ENCODE results near the gene FIBCD1. TPM values are rescaled to one million over a fixed set of nuclear protein-coding genes. Genes with fewer than 3 reads are reported as not detected.

FIBCD1 gene
- total and polyA plus RNA-seq, 2 experiments from 2014 or later = 4.4 to 5.6 TPM

GRCh38 chr9:130888146-130888885, 50.7 kb downstream of the FIBCD1 start:
- ATAC-seq (no peak), DNase-seq (ENCODE audit: low spot score) (no peak)
- Mint-ChIP-seq H3K4me3 (no peak overlapping the region), H3K4me1 (peaks cover 7% of the 10 kb centered on the region; the same call in 1 of the 3 replicates), H3K27ac (no peak overlapping the region), H3K9me3 (no peaks in the 10 kb centered on the region), H3K27me3 (ENCODE audit: insufficient read depth, low read depth, poor library complexity) (peaks cover 9% of the 10 kb centered on the region), H3K36me3 (ENCODE audit: low read depth) (peaks cover 42% of the 10 kb centered on the region)
- peaks cover 21% of the 10 kb centered on the region; the same call in 1 of the 2 replicates for H3K36me3 ChIP-seq (ENCODE audit: insufficient read depth)
- H3K27me3 ChIP-seq (ENCODE audit: insufficient read depth) = no peaks in the 10 kb centered on the region
- H3K4me2 ChIP-seq = no peak overlapping the region
- peak overlapping the region; percentile 45; the same call in 1 of the 2 replicates for H3K27ac ChIP-seq (ENCODE audit: low read depth)
- H3F3A ChIP-seq (replicated peaks; ENCODE audit: low read depth) = no peaks in the 10 kb centered on the region
- no peaks in the 10 kb centered on the region for H3K4me1 ChIP-seq (ENCODE audit: insufficient read depth)
- no peak for TF ChIP-seq REST (IDR thresholded peaks at IDR 0.05; ENCODE audit: unreplicated experiment)
- no peak overlapping the region for H3K4me3 ChIP-seq
- no peaks in the 10 kb centered on the region for H3K9me2 ChIP-seq (ENCODE audit: insufficient read depth)
- H2AFZ ChIP-seq = no peak overlapping the region
- no peaks in the 10 kb centered on the region; the same call in 1 of the 2 replicates for H4K20me1 ChIP-seq (replicated peaks; ENCODE audit: insufficient read depth)
- H3K79me2 ChIP-seq (replicated peaks; ENCODE audit: insufficient read depth) = no peaks in the 10 kb centered on the region

GRCh38 chr9:130887494-130888144, 51.4 kb downstream of the FIBCD1 start:
- peaks cover 9% of the 10 kb centered on the region for H3K27me3 Mint-ChIP-seq (ENCODE audit: insufficient read depth, low read depth, poor library complexity)
- H3K27me3 ChIP-seq (ENCODE audit: insufficient read depth) = no peaks in the 10 kb centered on the region
- H3K9me2 ChIP-seq (ENCODE audit: insufficient read depth) = no peaks in the 10 kb centered on the region
- H2AFZ ChIP-seq = no peak overlapping the region
- no peaks in the 10 kb centered on the region for H3K79me2 ChIP-seq (replicated peaks; ENCODE audit: insufficient read depth)
- H3F3A ChIP-seq (replicated peaks; ENCODE audit: low read depth) = no peaks in the 10 kb centered on the region
- H4K20me1 ChIP-seq (replicated peaks; ENCODE audit: insufficient read depth) = no peaks in the 10 kb centered on the region; the same call in 1 of the 2 replicates
- H3K4me2 ChIP-seq = no peak overlapping the region
- peaks cover 22% of the 10 kb centered on the region; the same call in 1 of the 2 replicates for H3K36me3 ChIP-seq (ENCODE audit: insufficient read depth)
- H3K9me3 Mint-ChIP-seq = no peaks in the 10 kb centered on the region
- DNase-seq (ENCODE audit: low spot score) (no peak), ATAC-seq (no peak)
- H3K27ac Mint-ChIP-seq = no peak overlapping the region
- H3K4me3 Mint-ChIP-seq = no peak overlapping the region
- H3K4me3 ChIP-seq = no peak overlapping the region
- peaks cover 7% of the 10 kb centered on the region; the same call in 1 of the 3 replicates for H3K4me1 Mint-ChIP-seq
- peak overlapping the region; percentile 45; the same call in 1 of the 2 replicates for H3K27ac ChIP-seq (ENCODE audit: low read depth)
- H3K36me3 Mint-ChIP-seq (ENCODE audit: low read depth) = peaks cover 42% of the 10 kb centered on the region
- H3K4me1 ChIP-seq (ENCODE audit: insufficient read depth) = no peaks in the 10 kb centered on the region
- TF ChIP-seq POLR2AphosphoS5 (IDR thresholded peaks at IDR 0.05; ENCODE audit: low read depth) (no peak), JUNB (IDR thresholded peaks at IDR 0.05; ENCODE audit: unreplicated experiment) (no peak), CTCF (conservative IDR thresholded peaks at IDR 0.05; ENCODE audit: low read depth in 2 of 2) (no peak), REST (IDR thresholded peaks at IDR 0.05; ENCODE audit: unreplicated experiment) (no peak), ETS1 (IDR thresholded peaks at IDR 0.05) (no peak)

Measured in GM23338 (cell line).